GM21367 (cell line): Measurements from ENCODE around the gene PHLDA2.
A peak's percentile ranks its signal among the peaks of the same experiment; 100 is the strongest.
"Not testable (repeated sequence)": the region's sequence is repeated elsewhere in the genome, so short reads cannot be mapped to it uniquely, and the experiment has no call there.

Experiments used
- ATAC-seq: cut with Tn5 transposase; IDR thresholded peaks from one replicate; pipeline ENCODE4 v1.9.1; 2021; ENCODE audit not compliant: unreplicated experiment

Gene PHLDA2

GRCh38 chr11:2915473-2915872 is 13.7 kb downstream of the PHLDA2 start:
- no peak for ATAC-seq

- no peak for ATAC-seq
Observed at GRCh38 chr11:2914455-2915195, 14.6 kb downstream of the PHLDA2 start.

GRCh38 chr11:2913776-2914175 is 15.4 kb downstream of the PHLDA2 start:
- no peak for ATAC-seq

GRCh38 chr11:2913019-2913431 is 16.2 kb downstream of the PHLDA2 start:
- ATAC-seq: no peak

GRCh38 chr11:2912498-2912897 is 16.7 kb downstream of the PHLDA2 start:
- no peak for ATAC-seq

- ATAC-seq: no peak
Observed at GRCh38 chr11:2911785-2912391, 17.3 kb downstream of the PHLDA2 start.

GRCh38 chr11:2911088-2911784 is 18.0 kb downstream of the PHLDA2 start:
- ATAC-seq: no peak

GRCh38 chr11:2910401-2910955 is 18.7 kb downstream of the PHLDA2 start:
- no peak for ATAC-seq

GRCh38 chr11:2909133-2909902 is 19.9 kb downstream of the PHLDA2 start:
- ATAC-seq: no peak

GRCh38 chr11:2908130-2908529 is 21.1 kb downstream of the PHLDA2 start:
- ATAC-seq: no peak

- not testable (repeated sequence) for ATAC-seq
Observed at GRCh38 chr11:2905299-2905698, 23.9 kb downstream of the PHLDA2 start.

GRCh38 chr11:2904153-2905052 is 24.8 kb downstream of the PHLDA2 start:
- no peak for ATAC-seq

- ATAC-seq: no peak
Observed at GRCh38 chr11:2903672-2904011, 25.6 kb downstream of the PHLDA2 start.

- no peak for ATAC-seq
Observed at GRCh38 chr11:2902784-2903671, 26.2 kb downstream of the PHLDA2 start.

GRCh38 chr11:2901854-2902783 is 27.1 kb downstream of the PHLDA2 start:
- ATAC-seq: peak; percentile 94

GRCh38 chr11:2901196-2901796 is 27.9 kb downstream of the PHLDA2 start:
- ATAC-seq: no peak

GRCh38 chr11:2899080-2899783 is 30.0 kb downstream of the PHLDA2 start:
- no peak for ATAC-seq
